ENCODE results near the gene SLC17A5. TPM values are rescaled to one million over a fixed set of nuclear protein-coding genes. Genes with fewer than 3 reads are reported as not detected.

The SLC17A5 gene
- total and polyA plus RNA-seq, 2 donors (not counting 3 experiments of a cell fraction or from before 2014, with no cell fraction given): 15.2 to 18.7 TPM

DNA sequence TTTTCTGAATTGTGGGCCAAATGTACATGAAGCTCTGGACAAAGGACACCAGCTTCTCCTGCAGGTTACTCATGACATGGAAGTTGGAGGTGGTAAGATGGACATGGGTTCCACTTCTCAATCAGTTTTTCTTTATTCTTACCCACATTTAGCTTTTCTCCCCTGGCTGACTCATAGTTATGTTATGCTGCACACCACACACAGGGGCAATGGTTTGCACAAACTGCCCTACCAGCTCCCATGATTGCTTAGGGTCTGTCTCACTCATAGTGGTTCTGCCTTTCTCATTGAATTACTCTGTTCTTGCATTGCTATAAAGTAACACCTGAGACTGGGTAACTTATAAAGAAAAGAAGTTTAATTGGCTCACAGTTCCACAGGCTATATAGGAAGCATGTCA lies 37.7 kb upstream of the SLC17A5 start:
- no TSS peak for BruUV-seq (replicated peaks)
- ChIA-PET CTCF (interaction anchor here (0.6 to 1.9 kb wide), 8 partner anchors 10 to 1520 kb away, joined by 3 to 12 read pairs (median 4); partner anchors contain the start of gene SLC17A5), POLR2A (no interaction called here)
- Histone ChIP-seq H3K9me3 (replicated peaks; ENCODE audit: control insufficient read depth, insufficient read depth, low read length) (no peaks in the 10 kb centered on the region), H3K4me3 (replicated peaks in 1 of 3; ENCODE audit: insufficient read depth in 1 of 3, low read depth in 1 of 3, low read length in 3 of 3) (no peak overlapping the region), H3K36me3 (ENCODE audit: control insufficient read depth in 2 of 2, extremely low read depth in 1 of 2, insufficient read depth in 2 of 2, low read length in 2 of 2) (no peaks in the 10 kb centered on the region), H3K27me3 (ENCODE audit: control insufficient read depth in 2 of 2, insufficient read depth in 2 of 2, low read length in 2 of 2) (no peaks in the 10 kb centered on the region), H4K20me1 (replicated peaks; ENCODE audit: control insufficient read depth, extremely low read depth, insufficient read depth, low read length) (no peaks in the 10 kb centered on the region), H3K4me1 (ENCODE audit: control insufficient read depth, extremely low read depth, insufficient read depth, low read length) (peaks cover 12% of the 10 kb centered on the region), H2AFZ (ENCODE audit: low read depth, low read length) (no peak overlapping the region), H3K79me2 (ENCODE audit: control insufficient read depth, insufficient read depth, low read length) (peaks cover under 1% of the 10 kb centered on the region), H3K9me1 (replicated peaks; ENCODE audit: control insufficient read depth, extremely low read depth, insufficient read depth, low read length) (no peaks in the 10 kb centered on the region), H3K9ac (replicated peaks; ENCODE audit: extremely low read depth, insufficient read depth, low read length) (no peak overlapping the region), H3K27ac (ENCODE audit: insufficient read depth, low read depth, low read length) (no peak overlapping the region), H3K4me2 (ENCODE audit: insufficient read depth, low read length) (no peak overlapping the region)
- dilution Hi-C loops (cut with MboI; ENCODE audit: extremely low pct_ligation_motif_present, low sequenced_read_pairs) (no loop called here), intact Hi-C loops (cut with micrococcal nuclease) (no loop called here)
- FAIRE-seq: no peak
- no peak for DNase-seq (ENCODE audit: low read depth, low spot score)
- TF ChIP-seq FOS (IDR thresholded peaks at IDR 0.05; ENCODE audit: borderline replicate concordance, insufficient read depth, low read length) (peak; percentile 29), POLR2AphosphoS5 (IDR thresholded peaks at IDR 0.05; ENCODE audit: insufficient read depth, low read depth, low read length) (no peak)

DNA sequence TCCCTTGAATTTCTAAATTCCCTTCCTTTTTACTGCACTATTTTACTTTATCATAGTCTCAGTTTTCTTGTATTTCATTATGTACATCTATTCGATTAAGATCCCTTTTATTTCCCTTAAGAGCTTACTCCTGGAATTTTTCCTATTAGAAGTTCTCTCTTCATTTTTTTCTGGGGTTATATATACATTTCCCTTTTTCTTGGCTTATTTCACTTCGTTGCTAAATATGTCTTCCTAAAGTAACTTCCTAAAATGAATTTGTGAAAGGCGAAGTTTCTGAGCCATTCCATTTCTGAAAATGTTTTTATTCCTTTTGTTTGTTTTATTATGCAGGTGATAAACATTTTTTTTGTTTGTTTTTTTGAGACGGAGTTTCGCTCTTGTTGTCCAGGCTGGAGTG lies 36.3 kb upstream of the SLC17A5 start:
- no peaks in the 10 kb centered on the region for H3K79me2 ChIP-seq (ENCODE audit: control insufficient read depth, insufficient read depth, low read length)
- peaks cover 9% of the 10 kb centered on the region for H3K4me1 ChIP-seq (ENCODE audit: control insufficient read depth, extremely low read depth, insufficient read depth, low read length)
- H3K27me3 ChIP-seq (ENCODE audit: control insufficient read depth in 2 of 2, insufficient read depth in 2 of 2, low read length in 2 of 2): no peaks in the 10 kb centered on the region
- FAIRE-seq: no peak
- H3K4me3 ChIP-seq (replicated peaks in 1 of 3; ENCODE audit: insufficient read depth in 1 of 3, low read depth in 1 of 3, low read length in 3 of 3): no peak overlapping the region
- H3K9me3 ChIP-seq (replicated peaks; ENCODE audit: control insufficient read depth, insufficient read depth, low read length): no peaks in the 10 kb centered on the region
- H4K20me1 ChIP-seq (replicated peaks; ENCODE audit: control insufficient read depth, extremely low read depth, insufficient read depth, low read length): no peaks in the 10 kb centered on the region
- intact Hi-C loops (cut with micrococcal nuclease): no loop called here
- no peak overlapping the region for H2AFZ ChIP-seq (ENCODE audit: low read depth, low read length)
- no peaks in the 10 kb centered on the region for H3K36me3 ChIP-seq (ENCODE audit: control insufficient read depth in 2 of 2, extremely low read depth in 1 of 2, insufficient read depth in 2 of 2, low read length in 2 of 2)
- no peaks in the 10 kb centered on the region for H3K9me1 ChIP-seq (replicated peaks; ENCODE audit: control insufficient read depth, extremely low read depth, insufficient read depth, low read length)
- ChIA-PET POLR2A (no interaction called here), CTCF (interaction anchor here (2.4 kb wide), 1 partner anchor 43 kb away, joined by 19 read pairs; no protein-coding TSS in a partner anchor)
- no peak for DNase-seq (ENCODE audit: low read depth, low spot score)
- TF ChIP-seq FOS (IDR thresholded peaks at IDR 0.05; ENCODE audit: borderline replicate concordance, insufficient read depth, low read length): no peak
- TF ChIP-seq POLR2AphosphoS5 (IDR thresholded peaks at IDR 0.05; ENCODE audit: insufficient read depth, low read depth, low read length): no peak
- TF ChIP-seq JUN (IDR thresholded peaks at IDR 0.05; ENCODE audit: borderline replicate concordance, insufficient read depth, insufficient read length, low read depth): no peak
- no peak for TF ChIP-seq MYC (IDR thresholded peaks at IDR 0.05; ENCODE audit: low read depth, low read length)
- no peak for TF ChIP-seq EZH2 (IDR thresholded peaks at IDR 0.05; ENCODE audit: borderline replicate concordance, low read depth, low read length, severe bottlenecking)
- TF ChIP-seq GATA2 (IDR thresholded peaks at IDR 0.05; ENCODE audit: insufficient read depth, insufficient read length, low read depth, low read length): no peak
- no peak for TF ChIP-seq POLR2A (IDR thresholded peaks at IDR 0.05; ENCODE audit: low read depth, low read length)
- TF ChIP-seq, protein P1, sequence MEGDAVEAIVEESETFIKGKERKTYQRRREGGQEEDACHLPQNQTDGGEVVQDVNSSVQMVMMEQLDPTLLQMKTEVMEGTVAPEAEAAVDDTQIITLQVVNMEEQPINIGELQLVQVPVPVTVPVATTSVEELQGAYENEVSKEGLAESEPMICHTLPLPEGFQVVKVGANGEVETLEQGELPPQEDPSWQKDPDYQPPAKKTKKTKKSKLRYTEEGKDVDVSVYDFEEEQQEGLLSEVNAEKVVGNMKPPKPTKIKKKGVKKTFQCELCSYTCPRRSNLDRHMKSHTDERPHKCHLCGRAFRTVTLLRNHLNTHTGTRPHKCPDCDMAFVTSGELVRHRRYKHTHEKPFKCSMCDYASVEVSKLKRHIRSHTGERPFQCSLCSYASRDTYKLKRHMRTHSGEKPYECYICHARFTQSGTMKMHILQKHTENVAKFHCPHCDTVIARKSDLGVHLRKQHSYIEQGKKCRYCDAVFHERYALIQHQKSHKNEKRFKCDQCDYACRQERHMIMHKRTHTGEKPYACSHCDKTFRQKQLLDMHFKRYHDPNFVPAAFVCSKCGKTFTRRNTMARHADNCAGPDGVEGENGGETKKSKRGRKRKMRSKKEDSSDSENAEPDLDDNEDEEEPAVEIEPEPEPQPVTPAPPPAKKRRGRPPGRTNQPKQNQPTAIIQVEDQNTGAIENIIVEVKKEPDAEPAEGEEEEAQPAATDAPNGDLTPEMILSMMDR (IDR thresholded peaks at IDR 0.05; ENCODE audit: extremely low read depth in 1 of 2, insufficient read depth in 1 of 2, low read depth in 1 of 2, low read length in 2 of 2): no peak
- TF ChIP-seq, protein P2, sequence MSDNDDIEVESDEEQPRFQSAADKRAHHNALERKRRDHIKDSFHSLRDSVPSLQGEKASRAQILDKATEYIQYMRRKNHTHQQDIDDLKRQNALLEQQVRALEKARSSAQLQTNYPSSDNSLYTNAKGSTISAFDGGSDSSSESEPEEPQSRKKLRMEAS (IDR thresholded peaks at IDR 0.05; ENCODE audit: insufficient read depth, insufficient read length): no peak
- H3K4me2 ChIP-seq (ENCODE audit: insufficient read depth, low read length): no peak overlapping the region
- dilution Hi-C loops (cut with MboI; ENCODE audit: extremely low pct_ligation_motif_present, low sequenced_read_pairs): no loop called here
- no peak overlapping the region for H3K27ac ChIP-seq (ENCODE audit: insufficient read depth, low read depth, low read length)
- no peak overlapping the region for H3K9ac ChIP-seq (replicated peaks; ENCODE audit: extremely low read depth, insufficient read depth, low read length)
- no TSS peak for BruUV-seq (replicated peaks)
